HG02970 (cell line): Measurements from ENCODE around the gene NCLN.

Experiments used
- ATAC-seq: cut with Tn5 transposase; IDR thresholded peaks from one replicate; pipeline ENCODE4 v1.9.1; 2021; ENCODE audit warnings: mild to moderate bottlenecking, moderate library complexity, moderate number of reproducible peaks; ENCODE audit not compliant: unreplicated experiment, low FRiP score

NCLN gene

DNA sequence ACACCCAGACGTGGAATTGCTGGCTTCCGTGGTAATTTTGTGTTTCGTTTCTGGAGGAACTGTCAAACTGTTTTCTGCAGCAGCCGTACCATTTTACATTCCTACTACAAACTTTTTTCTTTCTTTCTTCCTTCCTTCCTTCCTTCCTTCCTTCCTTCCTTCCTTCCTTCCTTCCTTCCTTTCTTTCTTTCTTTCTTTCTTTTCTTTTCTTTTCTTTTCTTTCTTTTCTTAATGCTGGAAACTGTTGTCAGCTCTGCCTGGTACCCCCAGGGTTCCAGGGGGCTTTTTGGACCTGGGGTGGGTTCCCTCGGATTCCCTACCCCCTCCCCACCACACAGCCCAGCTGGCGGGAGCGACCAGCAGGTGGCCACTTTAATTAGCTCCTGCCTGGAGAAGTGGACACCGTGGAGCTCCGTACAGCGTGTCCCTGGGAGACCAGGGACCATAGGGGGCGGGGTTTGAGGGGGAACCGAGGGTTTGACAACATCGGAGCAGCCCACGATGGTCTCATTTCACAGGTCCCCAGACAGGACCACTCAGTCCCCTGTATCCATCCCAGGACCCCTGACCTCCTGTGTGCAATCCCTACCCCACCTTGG is 63.1 kb downstream of the NCLN start:
- no peak for ATAC-seq

DNA sequence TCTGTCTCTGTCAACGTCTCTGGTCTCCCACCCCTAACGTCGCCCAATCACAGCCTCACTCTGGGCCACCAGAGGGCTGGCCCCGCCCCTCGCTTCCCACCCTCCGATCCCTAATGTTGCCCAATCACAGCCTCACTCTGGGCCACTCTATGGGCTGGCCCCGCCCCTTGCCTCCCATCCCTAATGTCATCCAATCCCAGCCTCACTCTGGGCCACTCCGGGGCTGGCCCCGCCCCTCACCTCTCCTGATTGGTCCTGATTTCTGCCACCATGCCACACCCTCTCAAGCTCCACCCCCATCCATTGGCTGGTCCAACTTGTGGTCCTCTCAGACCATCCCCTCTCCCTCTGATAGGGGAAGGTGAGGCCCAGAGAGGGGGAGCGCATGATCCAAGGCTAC is 63.7 kb downstream of the NCLN start:
- no peak for ATAC-seq

DNA sequence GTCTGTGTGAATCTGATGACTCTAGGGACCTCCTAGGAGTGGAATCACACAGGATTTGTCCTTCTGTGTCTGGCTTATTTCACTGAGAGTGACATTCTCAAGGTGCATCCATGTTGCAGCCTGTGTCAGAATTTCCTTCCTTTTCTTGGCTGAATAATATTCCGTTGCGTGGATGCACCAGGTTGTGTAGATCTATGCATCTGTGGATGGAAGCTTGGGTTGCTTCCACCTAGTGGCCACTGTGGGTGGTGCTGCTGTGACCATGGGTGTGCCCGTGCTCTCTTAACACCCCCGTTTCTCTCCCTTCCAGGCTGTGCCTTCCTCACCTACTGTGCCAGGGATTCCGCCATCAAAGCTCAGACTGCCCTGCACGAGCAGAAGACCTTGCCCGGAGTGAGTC is 64.9 kb downstream of the NCLN start:
- ATAC-seq = no peak

DNA sequence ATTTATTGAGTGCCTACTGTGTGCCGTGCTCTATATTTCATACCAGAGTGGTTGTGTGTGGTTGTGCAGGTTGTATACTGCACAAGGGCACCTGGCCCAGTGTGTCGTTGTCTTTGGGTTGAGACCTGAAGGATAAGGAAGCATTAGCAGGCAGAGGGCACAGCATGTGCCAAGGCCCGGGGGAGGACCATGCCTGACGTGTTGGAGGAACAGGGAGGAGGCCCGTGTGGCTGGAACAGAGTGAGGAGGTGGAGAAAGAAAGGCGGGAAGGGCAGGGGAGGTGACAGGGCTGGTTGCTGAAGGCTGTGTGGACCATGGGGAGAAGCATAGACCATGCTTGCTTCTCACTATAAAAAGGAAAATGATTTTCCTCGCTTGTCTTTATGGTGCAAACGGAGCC is 65.5 kb downstream of the NCLN start:
- ATAC-seq = no peak

DNA sequence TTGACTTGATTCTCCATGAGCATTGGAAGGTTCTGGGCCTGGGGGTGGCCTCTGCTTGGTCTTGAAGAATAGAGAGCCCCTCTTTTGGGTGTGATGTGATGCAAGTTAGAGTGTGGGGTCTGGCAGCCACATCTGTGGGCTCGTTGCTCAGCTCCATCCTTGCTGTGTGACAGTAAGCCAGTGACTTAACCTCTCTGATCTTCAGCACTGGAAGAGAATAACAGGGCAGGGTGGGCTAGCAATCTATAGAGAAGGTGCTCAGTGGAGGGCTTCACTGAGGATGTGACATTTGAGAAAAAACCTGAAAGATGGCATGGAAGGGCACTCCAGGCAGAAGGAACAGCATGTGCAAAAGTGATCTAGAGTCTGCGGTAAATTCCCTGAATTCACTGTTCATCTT is 66.9 kb downstream of the NCLN start:
- no peak for ATAC-seq

DNA sequence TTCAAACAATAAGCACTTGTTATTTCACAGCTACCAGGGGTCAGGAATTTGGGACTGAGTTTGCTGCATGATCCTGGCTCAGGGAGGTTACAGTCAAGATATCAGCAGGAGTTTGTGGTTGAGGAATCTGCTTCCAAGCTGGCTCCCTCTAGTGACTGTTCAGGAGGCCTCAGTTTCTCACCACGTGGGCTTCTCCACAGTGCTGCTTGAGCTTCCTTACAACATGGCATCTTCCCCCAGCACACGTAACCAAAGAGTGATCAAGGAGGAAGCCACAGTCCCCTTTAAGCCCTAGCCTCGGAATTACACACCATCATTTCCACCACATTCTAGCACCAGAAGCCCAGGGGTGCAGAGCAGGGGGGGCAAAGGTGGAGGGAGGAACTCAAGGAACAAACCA is 67.5 kb downstream of the NCLN start:
- ATAC-seq = no peak

DNA sequence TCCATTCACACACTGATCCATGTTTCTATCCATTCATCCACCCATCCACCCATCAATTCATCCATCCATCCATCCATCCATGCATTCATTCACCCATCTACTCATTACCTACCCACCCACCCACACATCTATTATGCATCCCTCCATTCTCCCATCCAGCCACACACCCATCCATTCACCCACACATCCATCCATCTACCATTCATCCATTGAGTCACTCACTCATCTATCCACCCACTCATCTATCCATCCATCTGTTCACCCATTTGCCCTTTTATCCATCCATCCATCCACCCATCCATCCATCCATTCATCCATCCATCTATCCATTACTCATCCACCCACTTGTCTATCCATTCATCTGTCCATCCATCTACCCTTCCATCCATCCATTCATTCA is 68.8 kb downstream of the NCLN start:
- ATAC-seq = no peak

DNA sequence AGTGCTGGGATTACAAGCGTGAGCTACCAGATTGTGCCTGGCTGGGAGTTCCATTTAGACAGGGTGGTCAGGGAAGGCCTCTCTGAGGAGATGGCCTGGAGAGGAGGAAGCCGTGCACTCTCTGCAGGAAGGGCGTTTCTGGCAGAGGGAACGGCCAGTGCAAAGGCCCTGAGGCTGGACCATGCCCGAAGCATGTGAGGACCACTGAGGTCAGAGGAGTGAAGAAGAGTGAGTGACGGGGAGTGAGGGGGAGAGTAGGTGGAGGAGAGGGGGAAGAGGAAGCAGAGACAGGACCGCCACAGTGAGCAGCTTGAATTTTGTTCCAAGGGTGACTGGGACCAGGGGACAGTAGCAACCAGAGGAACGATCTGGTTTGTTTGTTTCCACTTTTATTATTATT is 71.3 kb downstream of the NCLN start:
- no peak for ATAC-seq
